Measurements from ENCODE around the gene GSE1.

GSE1 gene

DNA sequence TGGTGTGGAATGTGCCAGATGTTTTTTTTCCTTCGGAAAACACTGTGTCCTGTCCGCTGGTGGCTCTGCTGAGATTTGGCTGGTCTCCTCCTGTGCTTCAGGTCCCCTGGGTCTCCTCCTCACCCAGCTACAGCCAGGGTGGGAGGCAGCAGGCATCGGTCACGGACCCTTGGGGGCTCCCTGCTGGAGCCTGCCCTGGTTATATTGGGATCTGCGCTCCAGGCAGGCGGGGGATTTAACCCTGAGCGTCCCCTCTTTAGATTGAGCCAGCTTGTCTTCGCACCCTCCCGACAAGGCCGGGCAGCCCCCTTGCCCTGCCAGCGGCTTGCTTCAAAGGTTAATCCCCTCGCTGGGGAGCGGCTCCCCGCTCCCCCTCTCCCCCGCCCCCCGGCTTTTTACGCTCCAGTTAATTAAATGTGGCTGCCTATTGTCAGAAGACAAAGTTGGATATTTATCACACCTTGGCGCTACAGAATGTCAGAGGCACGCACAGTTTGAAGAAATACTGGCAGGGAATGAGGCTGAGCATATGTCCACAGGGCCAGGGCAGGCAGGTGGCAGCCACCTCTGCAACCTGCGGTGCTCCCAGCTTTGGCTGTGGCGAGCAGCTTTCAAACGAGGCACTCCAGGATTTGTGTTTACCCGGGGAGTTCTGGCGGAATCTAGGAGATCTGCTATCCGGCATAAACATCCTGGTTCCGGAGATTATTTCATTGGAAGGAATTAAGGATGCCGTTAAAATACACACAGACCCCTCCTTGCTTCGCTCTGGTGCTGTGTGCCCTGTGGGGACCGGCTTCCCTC is 38.2 kb upstream of the GSE1 start:
- no peak for DNase-seq

DNA sequence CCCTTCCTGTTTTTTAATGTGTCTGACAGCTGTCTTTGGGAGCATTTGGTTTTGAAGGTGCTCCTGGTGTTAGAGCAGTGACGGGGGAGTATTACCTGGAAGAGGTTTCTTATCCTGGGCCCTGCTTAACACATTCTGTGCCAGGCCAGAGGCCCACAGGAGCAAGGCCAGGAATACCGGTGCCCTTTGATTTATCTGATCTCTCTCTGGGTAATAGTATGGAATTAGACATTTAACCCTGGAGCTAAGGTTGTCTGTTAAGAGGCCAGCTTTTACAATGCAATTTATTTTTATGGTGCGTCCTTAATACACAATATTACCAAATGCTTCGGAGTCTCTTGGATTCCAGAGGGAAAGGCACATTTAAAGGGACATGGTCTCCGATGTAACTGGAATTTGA is 37.2 kb upstream of the GSE1 start:
- DNase-seq: no peak

DNA sequence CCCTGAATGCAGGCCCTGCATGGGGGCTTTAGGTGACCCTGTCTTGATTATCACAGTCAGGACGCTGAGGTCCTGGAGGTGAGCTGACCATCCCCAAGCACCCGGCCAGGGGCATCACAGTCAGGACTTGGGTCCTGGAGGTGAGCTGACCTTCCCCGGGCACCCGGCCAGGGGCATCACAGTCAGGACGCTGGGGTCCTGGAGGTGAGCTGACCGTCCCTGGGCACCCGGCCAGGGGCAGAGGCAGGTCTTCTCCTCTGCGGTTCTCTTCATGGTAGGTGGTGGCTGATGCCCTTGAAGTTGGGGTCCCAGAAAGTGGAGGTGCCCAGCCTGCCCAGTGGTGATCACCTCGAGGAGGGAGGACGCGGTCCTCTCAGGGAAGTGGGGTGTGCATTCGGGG is 36.2 kb upstream of the GSE1 start:
- DNase-seq: no peak

DNA sequence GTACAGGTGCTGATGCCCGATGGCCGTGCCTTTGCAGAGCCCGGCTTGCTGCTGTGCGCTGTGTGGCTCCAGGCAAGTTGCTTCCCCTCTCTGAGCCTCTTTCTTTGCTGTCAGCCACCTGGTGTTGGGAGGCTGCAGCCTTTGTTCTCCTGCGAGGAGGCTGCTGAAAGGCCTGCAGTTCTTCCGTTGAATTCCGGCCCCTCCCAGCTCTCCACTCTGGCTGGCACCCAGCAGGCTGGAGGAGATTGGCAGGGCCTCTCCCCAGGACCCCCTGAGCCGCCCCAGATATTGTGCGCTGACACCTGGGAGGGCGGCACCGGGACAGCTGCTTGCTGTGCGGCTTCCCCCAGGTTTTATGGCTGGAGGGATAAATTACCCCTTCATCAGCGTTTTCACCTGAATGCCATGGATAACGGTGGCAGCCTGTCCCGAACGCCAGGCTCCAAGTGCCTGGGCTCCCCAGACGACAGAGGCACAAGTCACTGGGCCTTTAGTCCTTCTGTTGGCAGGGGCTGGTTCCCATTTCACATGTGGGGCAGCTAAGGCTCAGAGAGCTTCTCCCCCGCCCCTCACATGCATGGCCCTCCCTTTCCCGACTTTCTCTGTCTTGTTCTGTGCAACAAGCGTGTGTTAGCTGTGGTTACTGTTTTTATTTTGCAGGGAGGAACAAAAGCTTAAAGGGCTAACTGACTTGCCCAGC is 35.1 kb upstream of the GSE1 start:
- no peak for DNase-seq

DNA sequence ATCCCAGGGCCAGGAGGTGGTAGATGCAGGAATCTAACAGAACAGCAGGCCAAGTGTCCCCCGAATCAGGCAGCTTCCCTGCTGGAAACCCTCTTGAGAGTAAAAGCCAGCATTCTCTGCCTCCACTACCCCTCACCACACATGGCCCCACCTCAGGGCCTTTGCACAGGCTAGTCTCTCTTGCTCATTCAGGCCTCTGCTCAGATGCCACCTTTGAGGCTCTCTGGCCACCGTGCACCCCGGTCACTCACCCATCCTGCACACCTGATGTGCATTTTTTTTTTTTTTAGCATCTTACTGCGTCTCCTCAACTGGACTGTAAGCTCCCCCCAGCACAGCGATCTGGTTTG is 34.5 kb upstream of the GSE1 start:
- no peak for DNase-seq

DNA sequence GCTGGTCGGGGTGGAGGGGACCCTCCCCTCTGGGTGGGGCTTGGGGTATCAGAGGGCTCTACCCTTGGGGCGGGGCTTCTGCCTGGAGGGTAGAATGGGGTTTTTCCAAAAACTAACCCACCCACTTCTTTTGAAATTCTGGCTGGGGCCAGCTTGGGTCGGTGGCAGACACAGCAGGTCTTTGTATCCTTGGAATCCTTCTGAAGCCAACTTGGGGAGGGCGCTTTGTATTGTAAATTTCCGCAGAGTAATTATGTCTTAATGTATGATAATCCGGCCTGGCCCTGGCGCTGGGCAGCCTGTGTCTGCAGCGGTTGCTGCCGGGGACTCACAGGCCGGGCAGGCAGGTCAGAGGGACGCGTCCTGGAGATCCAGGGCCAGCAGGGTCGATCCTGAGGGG is 33.9 kb upstream of the GSE1 start:
- no peak for DNase-seq

DNA sequence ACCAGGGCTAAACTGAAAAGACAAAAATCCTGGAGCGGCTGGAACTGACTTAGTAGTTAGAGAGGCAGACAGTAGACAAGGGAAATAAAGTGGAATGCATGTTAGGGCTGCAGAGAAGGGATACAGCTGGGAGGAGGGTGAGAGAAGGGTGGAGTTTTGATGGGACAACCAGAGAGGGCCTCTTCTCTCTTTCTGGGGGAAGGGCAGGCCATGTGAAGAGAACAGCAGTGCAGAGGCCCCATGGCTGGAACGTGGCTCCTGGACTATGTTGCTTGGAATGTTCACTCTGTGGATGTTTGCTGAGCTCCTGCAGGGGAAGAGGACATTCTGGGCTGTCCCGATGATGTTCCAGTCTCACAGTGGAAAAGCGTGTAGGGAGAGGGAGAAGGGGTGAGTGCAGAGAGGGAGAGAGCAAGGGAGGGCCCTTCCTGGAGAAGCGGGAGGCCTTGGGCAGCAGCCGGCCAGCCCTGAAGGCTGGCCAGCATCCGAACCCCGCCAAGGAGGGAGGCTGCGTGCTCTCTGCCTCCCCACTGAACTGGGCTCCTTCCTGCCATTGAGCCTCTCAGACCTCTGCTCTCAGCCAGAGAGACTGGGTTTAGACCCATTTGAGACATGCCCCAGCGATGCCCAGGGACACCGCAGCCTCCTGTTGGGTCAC is 33.1 kb upstream of the GSE1 start:
- DNase-seq: no peak

DNA sequence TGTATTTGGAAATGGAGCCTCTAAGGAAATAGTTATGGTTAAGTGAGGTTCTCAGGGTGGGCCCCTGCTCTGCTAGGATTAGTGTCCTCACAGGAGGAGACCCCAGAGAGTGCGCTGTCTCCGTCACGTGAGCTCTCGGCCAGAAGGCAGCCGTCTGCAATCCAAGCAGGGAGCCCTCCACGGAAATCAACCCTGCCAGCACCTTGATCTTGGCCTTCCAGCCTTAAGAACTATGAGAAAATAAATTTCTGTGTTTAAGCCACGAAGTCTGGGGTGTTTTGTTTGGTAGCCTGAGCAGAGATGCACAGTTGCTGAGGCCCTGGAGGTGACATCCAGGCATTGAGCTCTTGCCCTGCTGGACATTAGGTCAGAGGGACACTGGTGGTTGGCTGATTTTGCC is 32.4 kb upstream of the GSE1 start:
- no peak for DNase-seq

DNA sequence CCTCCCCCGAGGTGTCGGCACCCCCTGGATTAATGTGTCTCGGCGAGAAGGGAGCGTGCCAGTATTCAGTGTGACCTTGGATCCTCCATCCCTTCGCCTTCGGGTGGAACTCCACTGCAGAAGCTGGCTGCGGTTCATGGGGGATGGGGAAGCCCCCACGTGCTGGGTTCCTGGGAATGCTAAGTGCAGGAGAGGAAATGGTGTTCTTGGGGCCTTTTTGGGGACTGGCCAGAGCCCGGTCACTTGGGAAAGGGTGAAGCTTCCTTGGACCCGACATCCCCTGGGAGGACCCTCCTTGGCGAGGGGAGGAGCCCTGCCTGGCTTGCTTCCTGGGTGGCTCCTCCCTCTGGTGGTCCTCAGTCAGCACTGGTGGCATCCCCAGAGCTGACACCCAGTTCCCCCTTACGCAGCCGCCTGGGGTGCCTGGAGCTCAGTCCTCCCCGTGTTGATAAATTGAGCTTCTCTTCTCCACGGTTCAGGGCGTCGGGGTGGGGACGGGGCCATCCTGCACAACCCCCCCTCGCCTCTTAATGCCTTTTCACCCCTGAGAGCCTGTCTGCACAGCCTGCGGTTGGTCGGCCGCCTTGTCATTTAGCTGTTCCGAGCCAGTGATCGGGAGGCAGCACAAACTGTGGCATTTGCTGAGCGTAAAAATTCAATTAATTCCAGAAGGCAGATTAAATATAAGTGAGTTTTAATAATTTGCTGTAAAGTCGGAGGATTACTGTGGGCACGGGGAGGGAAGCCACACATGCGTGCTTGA is 30.7 kb upstream of the GSE1 start:
- DNase-seq: no peak

DNA sequence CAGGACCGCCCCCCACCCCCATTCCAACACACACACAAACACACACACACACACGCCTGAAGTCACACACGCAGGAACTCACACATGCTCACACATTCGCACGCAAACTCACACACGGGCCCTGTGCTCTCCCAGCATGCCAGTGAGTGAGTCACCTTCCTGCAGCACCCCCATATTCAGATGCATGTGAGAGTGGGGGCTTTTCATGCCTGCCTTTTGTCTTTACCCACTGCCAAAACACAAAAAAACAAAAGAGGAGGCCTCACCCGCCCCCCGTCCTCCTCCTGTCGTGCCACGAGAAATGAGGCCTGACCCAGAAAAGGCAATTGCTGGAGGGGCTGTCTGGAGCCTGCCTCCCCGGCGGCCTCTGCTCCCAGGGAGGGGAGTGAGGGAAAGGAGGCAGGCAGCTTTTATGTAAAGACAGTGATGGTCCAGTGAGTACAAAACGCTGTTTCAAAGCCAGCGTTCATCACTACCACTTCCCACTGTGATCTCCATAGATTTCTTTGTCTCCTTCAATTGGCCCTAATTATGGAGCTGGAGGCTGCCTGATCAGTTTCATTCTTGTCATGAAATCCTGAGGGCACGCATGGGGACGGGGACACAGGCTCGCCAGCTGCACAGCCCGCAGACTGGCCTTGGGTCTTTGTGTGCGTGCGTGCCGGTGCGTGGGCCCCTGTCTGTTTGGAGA is 29.5 kb upstream of the GSE1 start:
- DNase-seq: no peak

DNA sequence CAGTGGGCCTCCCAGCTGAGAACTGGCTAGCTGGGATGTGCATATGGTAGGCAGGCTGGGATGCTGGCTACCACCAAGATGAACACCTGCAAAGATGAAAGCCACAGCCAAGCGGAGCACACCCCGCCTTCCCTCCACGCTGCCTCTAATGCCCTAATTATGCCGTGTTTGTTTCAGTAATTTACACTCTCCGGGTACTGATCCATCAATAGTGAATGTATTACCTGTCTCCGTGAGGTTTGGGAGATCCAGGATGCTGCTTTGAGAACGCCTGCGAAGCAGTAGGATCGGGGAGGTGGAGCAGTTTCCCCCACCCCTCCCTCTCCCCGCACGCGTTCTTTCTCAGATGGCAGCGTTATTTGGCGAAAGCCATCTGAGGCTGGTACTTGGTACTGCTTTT is 28.9 kb upstream of the GSE1 start:
- no peak for DNase-seq

DNA sequence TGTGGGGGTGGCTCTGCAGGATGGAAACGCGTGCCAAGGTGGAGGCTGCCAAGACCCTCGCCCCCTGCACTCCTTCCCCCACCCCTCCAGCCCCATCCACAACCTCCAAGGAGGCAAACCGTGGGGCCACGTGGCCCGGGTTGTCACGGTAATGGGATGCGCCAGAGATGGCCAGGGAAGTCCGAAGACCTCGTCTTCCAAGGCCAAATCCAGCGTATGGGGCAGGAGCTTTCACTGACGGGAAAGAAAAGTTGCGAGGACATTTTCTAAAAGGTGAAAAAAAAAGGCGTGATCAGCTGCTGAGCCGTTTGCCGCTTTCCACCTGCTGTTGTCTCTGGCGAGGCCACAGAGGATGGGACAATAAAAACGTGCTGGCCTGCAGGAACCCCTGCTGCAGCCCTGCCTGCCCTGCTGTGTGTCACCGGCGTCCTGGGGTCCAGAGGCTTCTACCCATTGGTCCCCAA is 28.3 kb upstream of the GSE1 start:
- DNase-seq: no peak

DNA sequence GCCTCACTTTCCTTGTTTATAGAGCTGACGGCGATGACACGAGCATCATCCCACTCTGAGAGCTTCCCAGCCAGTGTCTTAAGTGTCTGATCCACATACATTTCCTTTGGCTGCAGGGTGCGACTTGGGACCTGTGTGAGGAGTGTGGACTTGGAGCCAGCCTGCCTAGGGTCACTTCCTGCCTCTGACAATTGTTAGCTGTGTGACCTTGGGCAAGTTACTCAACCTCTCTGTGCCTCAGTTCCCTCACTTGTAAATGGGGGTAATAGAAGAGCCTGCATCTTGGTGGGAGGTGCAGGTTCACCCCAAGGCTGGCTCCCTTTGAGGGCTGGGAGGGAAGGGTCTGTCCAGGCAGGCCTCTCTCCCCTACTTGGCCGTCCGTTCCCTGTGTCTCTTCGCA is 27.4 kb upstream of the GSE1 start:
- DNase-seq: no peak

DNA sequence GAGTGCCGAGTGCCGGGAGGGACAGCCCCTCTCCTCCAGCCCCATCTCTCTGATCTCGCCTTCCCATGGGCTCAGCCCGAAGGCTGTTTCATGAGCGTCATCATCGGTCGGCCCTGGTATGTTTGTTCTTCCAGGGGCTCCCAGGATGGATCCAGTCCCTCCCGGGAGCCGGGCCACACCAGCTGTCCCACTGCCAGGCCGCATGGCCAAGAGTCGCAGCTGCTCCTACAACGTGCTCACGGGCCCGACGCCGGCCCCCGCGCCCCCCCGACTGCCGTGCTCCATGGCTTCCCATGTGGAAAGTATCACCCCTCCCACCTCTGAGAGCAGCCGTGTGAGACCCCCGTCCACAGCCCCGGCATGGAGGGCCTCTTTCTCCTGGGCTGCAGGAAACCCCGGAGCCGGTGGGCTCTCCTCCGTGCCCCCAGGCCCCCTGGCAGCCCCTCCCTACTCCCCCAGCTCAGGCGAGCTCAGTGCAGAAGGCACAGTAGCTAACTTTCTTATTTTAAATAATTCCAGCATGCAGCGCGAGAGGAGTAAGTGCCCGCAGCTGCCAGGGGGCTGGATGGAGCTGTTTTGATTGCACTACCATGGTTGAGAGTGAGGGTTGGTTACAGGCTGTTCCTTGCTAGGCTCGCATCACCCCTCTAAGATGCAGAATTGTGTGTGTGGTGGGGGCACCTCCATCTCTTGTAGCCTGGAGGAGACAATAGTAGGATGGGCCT is 26.6 kb upstream of the GSE1 start:
- DNase-seq: no peak

DNA sequence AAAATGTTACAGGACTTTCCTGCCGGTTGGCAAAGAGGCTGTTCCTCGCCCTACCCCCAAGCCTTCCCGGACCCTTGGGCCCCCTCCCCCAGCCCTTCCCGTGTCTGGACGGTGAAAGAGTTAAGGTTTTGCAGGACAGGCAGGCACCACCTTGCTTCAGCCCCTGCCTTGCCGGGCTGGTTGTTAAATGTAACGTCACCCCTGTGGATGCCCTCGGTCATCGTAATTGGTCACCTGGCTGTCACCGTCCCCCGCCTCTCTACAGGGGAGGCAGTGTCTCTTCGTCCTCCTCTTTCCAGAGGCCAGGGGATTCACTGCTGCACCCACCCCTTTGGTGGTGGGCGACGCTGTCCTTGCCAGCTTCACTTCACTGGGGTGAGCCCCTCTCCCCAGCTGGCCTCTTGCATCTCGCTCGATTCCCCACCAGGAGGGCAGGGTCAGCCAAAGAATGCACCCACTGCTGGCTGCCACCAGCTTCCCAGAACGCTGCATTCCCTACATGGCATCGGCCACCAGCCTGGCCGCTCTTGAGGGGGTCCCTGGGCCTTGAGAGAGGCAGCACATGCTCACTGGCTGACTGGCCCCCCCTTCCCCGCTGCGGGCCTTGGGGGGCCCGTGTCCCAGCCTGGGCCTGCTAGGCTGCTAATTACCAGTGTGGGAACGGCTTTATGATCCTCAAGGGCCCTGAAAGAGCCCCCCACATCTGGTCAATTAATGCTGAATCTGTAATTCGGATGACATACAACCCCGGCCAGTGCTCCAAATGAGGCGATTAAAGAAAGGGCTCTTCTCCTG is 25.2 kb upstream of the GSE1 start:
- no peak for DNase-seq

DNA sequence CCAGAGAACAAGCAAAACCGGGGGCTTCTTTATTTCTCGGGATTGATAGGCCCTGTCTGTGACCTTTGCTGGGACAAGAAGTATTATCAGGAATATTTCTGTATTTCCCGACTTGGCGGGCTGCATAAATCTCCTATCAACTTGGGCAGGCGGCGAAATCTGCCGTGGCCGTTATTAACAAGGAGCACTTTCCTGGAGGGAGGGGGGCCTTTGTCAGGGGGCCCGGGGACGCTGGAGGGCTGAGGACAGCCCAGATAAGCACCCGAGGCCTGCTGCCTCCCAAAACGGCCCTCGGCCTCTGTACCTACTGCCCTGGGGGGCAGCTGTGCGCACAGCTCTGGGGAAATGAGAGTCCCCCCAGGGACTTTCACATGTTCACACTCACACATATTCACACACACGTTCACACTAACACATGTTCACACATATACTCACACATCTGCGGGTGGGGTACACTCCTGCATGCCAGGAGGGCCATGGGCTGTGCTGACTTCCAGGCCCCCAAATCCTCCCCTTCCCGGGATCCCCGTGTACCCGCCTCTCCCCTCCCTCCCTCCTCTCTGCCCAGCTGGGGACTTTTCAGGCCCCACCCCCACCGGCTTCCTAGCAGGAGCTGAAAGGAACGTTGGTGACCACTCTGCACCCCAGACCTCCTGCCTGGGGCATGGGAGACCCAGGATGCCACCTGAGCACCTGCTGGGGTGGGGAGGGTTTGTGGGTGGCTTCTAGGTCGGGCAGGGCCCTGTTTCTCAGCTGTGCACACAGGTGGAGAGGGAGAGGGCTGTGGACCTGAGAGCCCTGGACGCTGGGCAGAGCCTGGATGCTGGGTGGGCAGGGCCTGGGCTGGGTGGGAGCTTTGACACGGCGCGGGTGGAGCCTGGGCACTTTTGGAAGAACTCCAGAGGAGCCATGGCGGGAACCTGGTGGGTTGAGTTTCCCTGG is 24.3 kb upstream of the GSE1 start:
- DNase-seq: no peak

DNA sequence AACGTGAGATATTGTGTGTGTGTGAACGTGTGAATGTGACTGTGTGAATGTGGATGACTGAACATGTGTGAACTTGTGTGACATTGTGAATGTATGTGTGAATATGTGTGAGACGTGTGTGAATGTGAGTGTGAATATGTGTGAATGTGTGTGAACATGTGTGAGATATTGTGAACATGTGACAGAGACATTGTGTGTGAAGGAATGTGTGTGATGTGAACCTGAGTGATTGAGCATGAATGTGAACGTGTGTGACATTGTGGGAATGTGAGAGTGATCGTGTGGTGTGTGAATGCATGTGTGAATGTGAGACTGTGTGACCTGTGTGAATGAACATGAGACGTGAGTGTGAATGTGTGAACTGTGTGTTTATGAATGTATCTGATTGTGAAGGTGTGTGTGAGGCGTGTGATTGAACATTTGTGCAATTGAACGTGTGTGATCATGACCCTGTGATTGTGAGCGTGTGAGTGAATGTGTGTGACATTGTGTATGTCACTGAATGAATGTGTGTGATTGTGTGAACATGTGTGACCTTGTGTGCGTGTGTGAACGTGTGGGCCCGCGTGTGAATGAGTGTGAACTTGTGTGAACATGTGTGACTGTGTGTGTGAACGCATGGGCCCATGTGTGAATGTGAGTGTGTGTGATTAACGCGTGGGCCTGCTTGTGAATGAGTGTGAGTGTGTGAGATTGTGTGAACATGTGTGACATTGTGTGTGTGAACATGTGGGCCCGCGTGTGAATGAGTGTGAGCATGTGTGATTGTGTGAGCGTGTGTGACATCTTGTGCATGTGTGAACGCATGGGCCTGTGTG is 23.2 kb upstream of the GSE1 start:
- no peak for DNase-seq

DNA sequence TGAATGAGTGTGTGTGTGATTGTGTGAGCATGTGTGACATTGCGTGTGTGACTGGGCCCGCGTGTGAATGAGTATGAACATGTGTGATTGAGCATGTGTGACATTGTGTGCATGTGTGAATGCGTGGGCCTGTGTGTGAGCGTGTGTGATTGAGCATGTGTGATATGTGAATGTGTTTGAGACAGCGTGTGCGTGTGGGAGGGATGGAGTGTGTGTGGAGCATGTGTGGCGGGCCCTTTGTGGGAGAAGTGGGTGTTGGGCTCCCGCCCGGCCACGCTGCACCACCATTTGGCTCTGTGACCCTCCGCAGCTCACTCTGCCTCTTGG is 22.7 kb upstream of the GSE1 start:
- no peak for DNase-seq

DNA sequence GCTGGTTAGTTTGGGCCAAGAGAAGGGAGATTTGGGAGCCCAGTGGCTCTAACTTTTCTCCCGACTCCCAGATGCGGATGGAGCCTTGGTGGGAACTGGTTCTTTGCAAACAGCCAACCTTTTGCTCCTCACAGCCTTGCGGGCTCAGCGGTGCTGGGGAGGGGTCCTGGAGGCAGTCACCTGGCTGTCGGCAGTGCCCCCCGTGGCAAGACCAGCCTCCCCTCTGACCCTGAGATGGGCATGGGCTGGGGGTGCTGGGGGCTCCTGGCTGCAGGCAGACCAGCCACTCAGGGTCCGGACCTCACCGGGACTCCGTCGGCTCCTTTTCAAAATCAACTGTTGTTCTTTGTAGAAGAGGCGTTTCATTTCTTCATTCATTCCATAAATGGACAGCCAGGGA is 21.7 kb upstream of the GSE1 start:
- DNase-seq: no peak
